Activated CD4-positive, alpha-beta memory T cell treated with anti-CD3 and anti-CD28 coated beads for 36 hours (primary cell): ENCODE data around the gene GALNT13. TPM values are rescaled to one million over a fixed set of nuclear protein-coding genes. Genes with fewer than 3 reads are reported as not detected.

Experiments
- CTCF ChIA-PET: fragments of 350-600 bp; sonication (Branson Sonifier 250); formaldehyde crosslinking; loops from one replicate; lab custom pipeline; 2021; ENCODE audit warnings: antibody characterized with exemption, inconsistent platforms; lab: Charles Lee
- POLR2A ChIA-PET: fragments of 350-600 bp; sonication (Branson Sonifier 250); formaldehyde crosslinking; loops from one replicate; lab custom pipeline; 2021; ENCODE audit warnings: antibody characterized with exemption; lab: Charles Lee
- DNase-seq: peaks from one replicate; pipeline ENCODE4 v3.0.0-alpha.2; 2020
- H3K27ac Mint-ChIP-seq: one replicate; pipeline ENCODE4 v1.8.0; 2021; ENCODE audit warnings: mixed read lengths
- H3K27me3 Mint-ChIP-seq: one replicate; pipeline ENCODE4 v1.8.0; 2021; ENCODE audit warnings: mixed read lengths
- H3K36me3 Mint-ChIP-seq: one replicate; pipeline ENCODE4 v1.8.0; 2021; ENCODE audit warnings: mixed read lengths
- H3K4me1 Mint-ChIP-seq: one replicate; pipeline ENCODE4 v1.8.0; 2021; ENCODE audit warnings: low read depth, mixed read lengths
- H3K4me3 Mint-ChIP-seq: one replicate; pipeline ENCODE4 v1.8.0; 2021; ENCODE audit warnings: mild to moderate bottlenecking, mixed read lengths
- H3K9me3 Mint-ChIP-seq: one replicate; pipeline ENCODE4 v1.8.0; 2021; ENCODE audit warnings: mixed read lengths
- intact Hi-C: fragments of 100-400 bp; cut with micrococcal nuclease; formaldehyde crosslinking; loops from one replicate; pipeline ENCODE4 v1.15.1; 2023
- total RNA-seq, 2 experiments: library from RNA; stranded (reverse); gene quantifications; one replicate each; pipeline ENCODE4 v1.2.3, GENCODE V29; 2021

GALNT13 gene
- total RNA-seq, 2 experiments from 2014 or later: not detected

- intact Hi-C loops: no loop called here
- H3K36me3 Mint-ChIP-seq: no peaks in the 10 kb centered on the region
- no peaks in the 10 kb centered on the region for H3K27me3 Mint-ChIP-seq
- peaks cover 10% of the 10 kb centered on the region for H3K9me3 Mint-ChIP-seq
- no peak for DNase-seq
- H3K27ac Mint-ChIP-seq: no peak overlapping the region
- H3K4me3 Mint-ChIP-seq: no peak overlapping the region
- CTCF ChIA-PET: no interaction called here
- POLR2A ChIA-PET: no interaction called here
- no peaks in the 10 kb centered on the region for H3K4me1 Mint-ChIP-seq
Measured at GRCh38 chr2:154306266-154306970, 434.7 kb downstream of the GALNT13 start.

- H3K27ac Mint-ChIP-seq: no peak overlapping the region
- H3K4me1 Mint-ChIP-seq: no peaks in the 10 kb centered on the region
- peaks cover 10% of the 10 kb centered on the region for H3K9me3 Mint-ChIP-seq
- H3K4me3 Mint-ChIP-seq: no peak overlapping the region
- CTCF ChIA-PET: no interaction called here
- DNase-seq: no peak
- intact Hi-C loops: no loop called here
- H3K27me3 Mint-ChIP-seq: no peaks in the 10 kb centered on the region
- POLR2A ChIA-PET: no interaction called here
- no peaks in the 10 kb centered on the region for H3K36me3 Mint-ChIP-seq
Measured at GRCh38 chr2:154307007-154307406, 435.3 kb downstream of the GALNT13 start.

GRCh38 chr2:154324601-154325000 is 452.9 kb downstream of the GALNT13 start:
- Mint-ChIP-seq H3K36me3 (no peaks in the 10 kb centered on the region), H3K27me3 (no peaks in the 10 kb centered on the region), H3K27ac (no peak overlapping the region), H3K9me3 (no peaks in the 10 kb centered on the region), H3K4me1 (no peaks in the 10 kb centered on the region), H3K4me3 (no peak overlapping the region)
- POLR2A ChIA-PET: no interaction called here
- CTCF ChIA-PET: no interaction called here
- intact Hi-C loops: no loop called here
- no peak for DNase-seq

- no peak overlapping the region for H3K27ac Mint-ChIP-seq
- ChIA-PET POLR2A (no interaction called here), CTCF (no interaction called here)
- no peaks in the 10 kb centered on the region for H3K36me3 Mint-ChIP-seq
- H3K9me3 Mint-ChIP-seq: no peaks in the 10 kb centered on the region
- no peaks in the 10 kb centered on the region for H3K27me3 Mint-ChIP-seq
- H3K4me3 Mint-ChIP-seq: no peak overlapping the region
- H3K4me1 Mint-ChIP-seq: no peaks in the 10 kb centered on the region
- intact Hi-C loops: no loop called here
- DNase-seq: no peak
Measured at GRCh38 chr2:154329510-154329909, 457.8 kb downstream of the GALNT13 start.

- DNase-seq: no peak
- CTCF ChIA-PET: no interaction called here
- no peaks in the 10 kb centered on the region for H3K9me3 Mint-ChIP-seq
- H3K27ac Mint-ChIP-seq: no peak overlapping the region
- intact Hi-C loops: no loop called here
- no peaks in the 10 kb centered on the region for H3K4me1 Mint-ChIP-seq
- H3K4me3 Mint-ChIP-seq: no peak overlapping the region
- POLR2A ChIA-PET: no interaction called here
- H3K36me3 Mint-ChIP-seq: no peaks in the 10 kb centered on the region
- no peaks in the 10 kb centered on the region for H3K27me3 Mint-ChIP-seq
Measured at GRCh38 chr2:154331784-154332183, 460.1 kb downstream of the GALNT13 start.

GRCh38 chr2:154336201-154336600 is 464.5 kb downstream of the GALNT13 start:
- no peaks in the 10 kb centered on the region for H3K27me3 Mint-ChIP-seq
- no peaks in the 10 kb centered on the region for H3K4me1 Mint-ChIP-seq
- POLR2A ChIA-PET: no interaction called here
- no peak overlapping the region for H3K27ac Mint-ChIP-seq
- no peak overlapping the region for H3K4me3 Mint-ChIP-seq
- no peak for DNase-seq
- CTCF ChIA-PET: no interaction called here
- intact Hi-C loops: no loop called here
- H3K36me3 Mint-ChIP-seq: no peaks in the 10 kb centered on the region
- H3K9me3 Mint-ChIP-seq: no peaks in the 10 kb centered on the region

GRCh38 chr2:154338352-154338967 is 466.7 kb downstream of the GALNT13 start:
- intact Hi-C loops: no loop called here
- H3K9me3 Mint-ChIP-seq: peaks cover 7% of the 10 kb centered on the region
- H3K27ac Mint-ChIP-seq: no peak overlapping the region
- no peaks in the 10 kb centered on the region for H3K4me1 Mint-ChIP-seq
- ChIA-PET POLR2A (no interaction called here), CTCF (no interaction called here)
- no peak overlapping the region for H3K4me3 Mint-ChIP-seq
- no peaks in the 10 kb centered on the region for H3K27me3 Mint-ChIP-seq
- no peak for DNase-seq
- H3K36me3 Mint-ChIP-seq: no peaks in the 10 kb centered on the region

GRCh38 chr2:154343282-154343681 is 471.6 kb downstream of the GALNT13 start:
- Mint-ChIP-seq H3K4me1 (no peaks in the 10 kb centered on the region), H3K9me3 (peaks cover 7% of the 10 kb centered on the region), H3K27ac (no peak overlapping the region), H3K27me3 (no peaks in the 10 kb centered on the region), H3K4me3 (no peak overlapping the region), H3K36me3 (no peaks in the 10 kb centered on the region)
- intact Hi-C loops: no loop called here
- ChIA-PET POLR2A (no interaction called here), CTCF (no interaction called here)
- no peak for DNase-seq

- Mint-ChIP-seq H3K4me3 (no peak overlapping the region), H3K4me1 (no peaks in the 10 kb centered on the region), H3K9me3 (peaks cover 11% of the 10 kb centered on the region), H3K27ac (no peak overlapping the region), H3K36me3 (no peaks in the 10 kb centered on the region), H3K27me3 (no peaks in the 10 kb centered on the region)
- ChIA-PET CTCF (no interaction called here), POLR2A (no interaction called here)
- no peak for DNase-seq
- intact Hi-C loops: no loop called here
Measured at GRCh38 chr2:154350911-154351310, 479.2 kb downstream of the GALNT13 start.

- intact Hi-C loops: no loop called here
- no peak for DNase-seq
- POLR2A ChIA-PET: no interaction called here
Measured at GRCh38 chr2:154361276-154361675, 489.6 kb downstream of the GALNT13 start.

GRCh38 chr2:154368153-154368552 is 496.4 kb downstream of the GALNT13 start:
- no peaks in the 10 kb centered on the region for H3K27me3 Mint-ChIP-seq
- H3K27ac Mint-ChIP-seq: no peak overlapping the region
- intact Hi-C loops: no loop called here
- H3K4me1 Mint-ChIP-seq: no peaks in the 10 kb centered on the region
- DNase-seq: no peak
- peaks cover 9% of the 10 kb centered on the region for H3K9me3 Mint-ChIP-seq
- no peaks in the 10 kb centered on the region for H3K36me3 Mint-ChIP-seq
- POLR2A ChIA-PET: no interaction called here
- CTCF ChIA-PET: no interaction called here
- H3K4me3 Mint-ChIP-seq: no peak overlapping the region

More at GRCh38 chr2:154361276-154361675, 489.6 kb downstream of the GALNT13 start:
- H3K36me3 Mint-ChIP-seq: no peaks in the 10 kb centered on the region
- no peak overlapping the region for H3K4me3 Mint-ChIP-seq
- CTCF ChIA-PET: no interaction called here
- H3K27ac Mint-ChIP-seq: no peak overlapping the region
- peaks cover 4% of the 10 kb centered on the region for H3K9me3 Mint-ChIP-seq
- H3K27me3 Mint-ChIP-seq: no peaks in the 10 kb centered on the region
- no peaks in the 10 kb centered on the region for H3K4me1 Mint-ChIP-seq

- H3K9me3 Mint-ChIP-seq: peaks cover 7% of the 10 kb centered on the region
- H3K4me3 Mint-ChIP-seq: no peak overlapping the region
- CTCF ChIA-PET: no interaction called here
- intact Hi-C loops: no loop called here
- no peak overlapping the region for H3K27ac Mint-ChIP-seq
- no peaks in the 10 kb centered on the region for H3K4me1 Mint-ChIP-seq
- no peaks in the 10 kb centered on the region for H3K36me3 Mint-ChIP-seq
- POLR2A ChIA-PET: no interaction called here
- no peak for DNase-seq
- H3K27me3 Mint-ChIP-seq: no peaks in the 10 kb centered on the region
Measured at GRCh38 chr2:154370873-154371272, 499.2 kb downstream of the GALNT13 start.

- DNase-seq: no peak
- Mint-ChIP-seq H3K9me3 (peaks cover 3% of the 10 kb centered on the region), H3K36me3 (no peaks in the 10 kb centered on the region), H3K4me1 (no peaks in the 10 kb centered on the region), H3K27ac (no peak overlapping the region), H3K27me3 (no peaks in the 10 kb centered on the region), H3K4me3 (no peak overlapping the region)
- intact Hi-C loops: no loop called here
- ChIA-PET CTCF (no interaction called here), POLR2A (no interaction called here)
Measured at GRCh38 chr2:154374416-154374815, 502.7 kb downstream of the GALNT13 start.
